CD4-positive, CD25-positive, alpha-beta regulatory T cell (primary cell): Measurements from ENCODE around the gene ECE2. TPM values are rescaled to one million over a fixed set of nuclear protein-coding genes. Genes with fewer than 3 reads are reported as not detected.

Source experiments
- ATAC-seq, 2 donors: fragments of 150-1000 bp; cut with Tn5 transposase; one replicate each; pipeline ENCODE4 v1.10.0; 2021; ENCODE audit warnings: low read depth in 2 of 2, moderate number of reproducible peaks in 2 of 2, moderate library complexity in 1 of 2
- DNase-seq, 3 donors: peaks; one replicate each; pipeline versions ENCODE4 v3.0.0 to v3.0.0-alpha.2; 2012 to 2022; ENCODE audit warnings: mixed read lengths in 1 of 3
- H3K27ac ChIP-seq: one replicate; pipeline ENCODE4 v1.7.0; 2013; ENCODE audit warnings: mild to moderate bottlenecking, low read length; ENCODE audit not compliant: insufficient read depth, poor library complexity, severe bottlenecking
- H3K27me3 ChIP-seq: one replicate; pipeline ENCODE4 v1.7.0; 2013; ENCODE audit warnings: low read length; ENCODE audit not compliant: control insufficient read depth, insufficient read depth
- H3K36me3 ChIP-seq: one replicate; pipeline ENCODE4 v1.7.0; 2013; ENCODE audit warnings: mild to moderate bottlenecking, low read length, moderate library complexity; ENCODE audit not compliant: control insufficient read depth, insufficient read depth
- H3K4me1 ChIP-seq: 2 replicates; pipeline ENCODE4 v1.7.0; 2013; ENCODE audit warnings: mild to moderate bottlenecking, low read length; ENCODE audit not compliant: insufficient read depth, control insufficient read depth, poor library complexity, severe bottlenecking
- H3K4me3 ChIP-seq: one replicate; pipeline ENCODE4 v1.7.0; 2013; ENCODE audit warnings: low read depth, mild to moderate bottlenecking, low read length, moderate library complexity
- H3K9me3 ChIP-seq, 2 experiments: 1 replicate in 1 of 2; 2 replicates in 1 of 2; pipeline ENCODE4 v1.7.0; 2013; ENCODE audit warnings: low read length in 2 of 2, mild to moderate bottlenecking in 1 of 2, moderate library complexity in 1 of 2; ENCODE audit not compliant: control insufficient read depth in 2 of 2
- H3K27ac Mint-ChIP-seq, 3 donors: one replicate each; pipeline ENCODE4 v1.8.0; 2020 to 2022; ENCODE audit warnings: mild to moderate bottlenecking in 3 of 3, mixed read lengths in 3 of 3, moderate library complexity in 2 of 3
- H3K27me3 Mint-ChIP-seq: one replicate; pipeline ENCODE4 v1.8.0; 2022; ENCODE audit warnings: mild to moderate bottlenecking, mixed read lengths
- H3K36me3 Mint-ChIP-seq: one replicate; pipeline ENCODE4 v1.8.0; 2020; ENCODE audit warnings: mixed read lengths
- H3K4me1 Mint-ChIP-seq, 4 donors: one replicate each; pipeline ENCODE4 v1.8.0; 2020 to 2022; ENCODE audit warnings: mixed read lengths in 4 of 4, mild to moderate bottlenecking in 1 of 4
- H3K4me3 Mint-ChIP-seq, 4 donors: one replicate each; pipeline ENCODE4 v1.8.0; 2020 to 2022; ENCODE audit warnings: mild to moderate bottlenecking in 4 of 4, mixed read lengths in 4 of 4, moderate library complexity in 3 of 4
- H3K9me3 Mint-ChIP-seq, 7 donors: one replicate each; pipeline ENCODE4 v1.8.0; 2020 to 2022; ENCODE audit warnings: mixed read lengths in 7 of 7, mild to moderate bottlenecking in 3 of 7, moderate library complexity in 2 of 7
- polyA plus RNA-seq, 4 donors: library from polyadenylated mRNA; unstranded; fragments of 300-500 nt; fragmentation: Illumina TruSeq; gene quantifications; one replicate each; pipeline ENCODE4 v1.2.3, GENCODE V29; 2021
- total RNA-seq: library from RNA; stranded (reverse); gene quantifications from one replicate; pipeline ENCODE4 v1.2.3, GENCODE V29; 2022

The ECE2 gene
- total and polyA plus RNA-seq, 5 donors from 2014 or later: not detected

- H3K9me3 ChIP-seq: no peaks in the 10 kb centered on the region
- H3K4me1 ChIP-seq: peaks cover 14% of the 10 kb centered on the region
- Mint-ChIP-seq H3K4me1 (peaks cover 0 to 36% (median 21%) of the 10 kb centered on the region in 4 donors), H3K27me3 (peaks cover 5% of the 10 kb centered on the region), H3K4me3 (peak within 1 kb of the TSS; percentile 91 to 97 (median 94)), H3K36me3 (peaks cover 12% of the 10 kb centered on the region), H3K9me3 (peaks cover 0 to 1% (median 0%) of the 10 kb centered on the region in 7 donors), H3K27ac (peak within 1 kb of the TSS; percentile 94 to 97 (median 97))
- peak within 1 kb of the TSS; percentile 93 for H3K4me3 ChIP-seq
- DNase-seq: peak; percentile 97 to 98 (median 97)
- ATAC-seq: peak; percentile 94 to 96
- peaks cover 29% of the 10 kb centered on the region for H3K36me3 ChIP-seq
- H3K27me3 ChIP-seq: no peaks in the 10 kb centered on the region
- peak within 1 kb of the TSS; percentile 82 for H3K27ac ChIP-seq
Observed at GRCh38 chr3:184298759-184299487, 23.1 kb downstream of the ECE2 start, which contains the start of gene PSMD2. Gene PSMD2, plus strand, starts transcription at chr3:184299241. Its CDS starts 26 bp downstream, at chr3:184299267.

GRCh38 chr3:184299488-184300377 lies 23.9 kb downstream of the ECE2 start:
- Mint-ChIP-seq H3K4me3 (peak overlapping the region; percentile 91 to 97 (median 94)), H3K27me3 (peaks cover 5% of the 10 kb centered on the region), H3K4me1 (peaks cover 0 to 36% (median 21%) of the 10 kb centered on the region in 4 donors), H3K9me3 (peaks cover 0 to 3% (median 0%) of the 10 kb centered on the region in 7 donors), H3K27ac (peak overlapping the region; percentile 91 to 97 (median 92)), H3K36me3 (peaks cover 19% of the 10 kb centered on the region)
- peak overlapping the region; percentile 82 for H3K27ac ChIP-seq
- no peaks in the 10 kb centered on the region for H3K9me3 ChIP-seq
- no peak for DNase-seq
- peaks cover 14% of the 10 kb centered on the region for H3K4me1 ChIP-seq
- H3K27me3 ChIP-seq: no peaks in the 10 kb centered on the region
- no peak for ATAC-seq
- peaks cover 37% of the 10 kb centered on the region for H3K36me3 ChIP-seq
- peak overlapping the region; percentile 92 for H3K4me3 ChIP-seq

- ATAC-seq (no peak), DNase-seq (no peak)
- Histone ChIP-seq H3K27me3 (no peaks in the 10 kb centered on the region), H3K9me3 (no peaks in the 10 kb centered on the region), H3K4me3 (peak overlapping the region; percentile 92), H3K4me1 (peaks cover 14% of the 10 kb centered on the region), H3K27ac (no peak overlapping the region), H3K36me3 (peaks cover 42% of the 10 kb centered on the region)
- Mint-ChIP-seq H3K36me3 (peaks cover 19% of the 10 kb centered on the region), H3K4me3 (peak overlapping the region; percentile 91 to 97 (median 94)), H3K27me3 (peaks cover 5% of the 10 kb centered on the region), H3K27ac (peak overlapping the region in 2 of 3 donors; percentile 91 to 92), H3K4me1 (peaks cover 0 to 36% (median 21%) of the 10 kb centered on the region in 4 donors), H3K9me3 (peaks cover 0 to 1% (median 0%) of the 10 kb centered on the region in 7 donors)
Observed at GRCh38 chr3:184300378-184300720, 24.5 kb downstream of the ECE2 start.

GRCh38 chr3:184305577-184305976 lies 29.8 kb downstream of the ECE2 start:
- no peaks in the 10 kb centered on the region for H3K27me3 Mint-ChIP-seq
- Histone ChIP-seq H3K27ac (no peak overlapping the region), H3K4me3 (no peak overlapping the region), H3K9me3 (no peaks in the 10 kb centered on the region), H3K27me3 (no peaks in the 10 kb centered on the region), H3K4me1 (no peaks in the 10 kb centered on the region), H3K36me3 (peaks cover 73% of the 10 kb centered on the region)
- DNase-seq (peak in 1 of 3 donors; percentile 26), ATAC-seq (no peak)
- peaks cover 0 to 1% (median 0%) of the 10 kb centered on the region in 7 donors for H3K9me3 Mint-ChIP-seq
- peaks cover 54% of the 10 kb centered on the region for H3K36me3 Mint-ChIP-seq
- H3K27ac Mint-ChIP-seq: no peak overlapping the region
- peaks cover 0 to 15% (median 5%) of the 10 kb centered on the region in 4 donors for H3K4me1 Mint-ChIP-seq
- peak overlapping the region in 1 of 4 donors; percentile 45 for H3K4me3 Mint-ChIP-seq

- no peak overlapping the region for H3K27ac Mint-ChIP-seq
- H3K4me1 ChIP-seq: no peaks in the 10 kb centered on the region
- H3K36me3 ChIP-seq: peaks cover 71% of the 10 kb centered on the region
- H3K4me3 ChIP-seq: no peak overlapping the region
- H3K27me3 Mint-ChIP-seq: no peaks in the 10 kb centered on the region
- peaks cover 54% of the 10 kb centered on the region for H3K36me3 Mint-ChIP-seq
- no peaks in the 10 kb centered on the region for H3K27me3 ChIP-seq
- peaks cover 0 to 10% (median 3%) of the 10 kb centered on the region in 4 donors for H3K4me1 Mint-ChIP-seq
- no peak for DNase-seq
- peaks cover 0 to 1% (median 0%) of the 10 kb centered on the region in 7 donors for H3K9me3 Mint-ChIP-seq
- H3K4me3 Mint-ChIP-seq: peak overlapping the region in 1 of 4 donors; percentile 32
- H3K27ac ChIP-seq: no peak overlapping the region
- no peaks in the 10 kb centered on the region for H3K9me3 ChIP-seq
- ATAC-seq: no peak
Observed at GRCh38 chr3:184306341-184306972, 30.6 kb downstream of the ECE2 start.

- H3K4me3 ChIP-seq: no peak overlapping the region
- no peak overlapping the region for H3K27ac ChIP-seq
- H3K36me3 ChIP-seq: peaks cover 56% of the 10 kb centered on the region
- peaks cover 48% of the 10 kb centered on the region for H3K36me3 Mint-ChIP-seq
- H3K9me3 Mint-ChIP-seq: peaks cover 0 to 1% (median 0%) of the 10 kb centered on the region in 7 donors
- ATAC-seq: no peak
- H3K4me1 Mint-ChIP-seq: peaks cover 0 to 2% (median under 1%) of the 10 kb centered on the region in 4 donors
- no peak overlapping the region for H3K4me3 Mint-ChIP-seq
- no peaks in the 10 kb centered on the region for H3K27me3 ChIP-seq
- H3K9me3 ChIP-seq: no peaks in the 10 kb centered on the region
- no peak overlapping the region for H3K27ac Mint-ChIP-seq
- DNase-seq: no peak
- H3K27me3 Mint-ChIP-seq: no peaks in the 10 kb centered on the region
- H3K4me1 ChIP-seq: no peaks in the 10 kb centered on the region
Observed at GRCh38 chr3:184307915-184308314, 32.1 kb downstream of the ECE2 start.

- peak overlapping the region in 1 of 3 donors; percentile 7 for H3K27ac Mint-ChIP-seq
- peaks cover 48% of the 10 kb centered on the region for H3K36me3 ChIP-seq
- H3K4me3 Mint-ChIP-seq: no peak overlapping the region
Observed at GRCh38 chr3:184308744-184309143, 32.9 kb downstream of the ECE2 start.

More at GRCh38 chr3:184308744-184309143, 32.9 kb downstream of the ECE2 start:
- Histone ChIP-seq H3K27ac (no peak overlapping the region), H3K4me3 (no peak overlapping the region), H3K9me3 (no peaks in the 10 kb centered on the region), H3K27me3 (no peaks in the 10 kb centered on the region), H3K4me1 (no peaks in the 10 kb centered on the region)
- no peak for ATAC-seq
- peaks cover 0 to 2% (median under 1%) of the 10 kb centered on the region in 4 donors for H3K4me1 Mint-ChIP-seq
- peaks cover 0 to 1% (median 0%) of the 10 kb centered on the region in 7 donors for H3K9me3 Mint-ChIP-seq
- DNase-seq: no peak
- H3K27me3 Mint-ChIP-seq: no peaks in the 10 kb centered on the region
- H3K36me3 Mint-ChIP-seq: peaks cover 42% of the 10 kb centered on the region
